ENCODE data around the gene UNC5A.

The UNC5A gene

GRCh38 chr5:176781638-176782570 is 28.5 kb upstream of the UNC5A start:
- no peak for DNase-seq (ENCODE audit: low read depth in 2 of 2, low spot score in 1 of 2)

- no peak for DNase-seq (ENCODE audit: low read depth in 2 of 2, low spot score in 1 of 2)
Measured at GRCh38 chr5:176784218-176785165, 25.9 kb upstream of the UNC5A start.

GRCh38 chr5:176785184-176786145 is 24.9 kb upstream of the UNC5A start:
- no peak for DNase-seq (ENCODE audit: low read depth in 2 of 2, low spot score in 1 of 2)

- DNase-seq (ENCODE audit: low read depth in 2 of 2, low spot score in 1 of 2), result no peak
Measured at GRCh38 chr5:176787676-176788075, 22.7 kb upstream of the UNC5A start.

- DNase-seq (ENCODE audit: low read depth in 2 of 2, low spot score in 1 of 2), result no peak
Measured at GRCh38 chr5:176788091-176788490, 22.3 kb upstream of the UNC5A start.

- DNase-seq (ENCODE audit: low read depth in 2 of 2, low spot score in 1 of 2), result no peak
Measured at GRCh38 chr5:176788941-176789872, 21.2 kb upstream of the UNC5A start.

GRCh38 chr5:176789873-176790615 is 20.3 kb upstream of the UNC5A start:
- no peak for DNase-seq (ENCODE audit: low read depth in 2 of 2, low spot score in 1 of 2)

GRCh38 chr5:176790941-176791340 is 19.4 kb upstream of the UNC5A start:
- DNase-seq (ENCODE audit: low read depth in 2 of 2, low spot score in 1 of 2), result no peak

GRCh38 chr5:176792655-176793342 is 17.6 kb upstream of the UNC5A start:
- no peak for DNase-seq (ENCODE audit: low read depth in 2 of 2, low spot score in 1 of 2)

- no peak for DNase-seq (ENCODE audit: low read depth in 2 of 2, low spot score in 1 of 2)
Measured at GRCh38 chr5:176793343-176793699, 17.0 kb upstream of the UNC5A start.

GRCh38 chr5:176793736-176794135 is 16.6 kb upstream of the UNC5A start:
- DNase-seq (ENCODE audit: low read depth in 2 of 2, low spot score in 1 of 2), result no peak

- DNase-seq (ENCODE audit: low read depth in 2 of 2, low spot score in 1 of 2), result no peak
Measured at GRCh38 chr5:176794509-176794908, 15.8 kb upstream of the UNC5A start.

- DNase-seq (ENCODE audit: low read depth in 2 of 2, low spot score in 1 of 2), result no peak
Measured at GRCh38 chr5:176796411-176796810, 13.9 kb upstream of the UNC5A start.

- no peak for DNase-seq (ENCODE audit: low read depth in 2 of 2, low spot score in 1 of 2)
Measured at GRCh38 chr5:176796970-176797369, 13.4 kb upstream of the UNC5A start.

- DNase-seq (ENCODE audit: low read depth in 2 of 2, low spot score in 1 of 2), result no peak
Measured at GRCh38 chr5:176797456-176798050, 12.8 kb upstream of the UNC5A start.

GRCh38 chr5:176798086-176798876 is 12.1 kb upstream of the UNC5A start:
- no peak for DNase-seq (ENCODE audit: low read depth in 2 of 2, low spot score in 1 of 2)

GRCh38 chr5:176798949-176799348 is 11.4 kb upstream of the UNC5A start:
- DNase-seq (ENCODE audit: low read depth in 2 of 2, low spot score in 1 of 2), result no peak

All from stimulated activated CD8-positive, alpha-beta memory T cell treated with anti-CD3 and anti-CD28 coated beads, Interleukin-4, amount 100 ng/mL, for 1 hour (primary cell).